Choroid plexus epithelial cell (primary cell): ENCODE data around the gene ATP9B.

Experiments used
- DNase-seq: peaks from one replicate; pipeline ENCODE4 v3.0.0-alpha.2; 2010; ENCODE audit warnings: low read depth
- H3K4me3 ChIP-seq: 2 replicates; pipeline ENCODE4 v1.5.1; 2011; ENCODE audit warnings: low read depth, mild to moderate bottlenecking, control low read depth, low read length, moderate library complexity
- CTCF ChIP-seq: conservative IDR thresholded peaks from 2 replicates; pipeline ENCODE4 v1.5.1; 2011; ENCODE audit warnings: low read depth, mild to moderate bottlenecking, control low read depth, inconsistent platforms, low read length, moderate library complexity

Gene ATP9B

GRCh38 chr18:79379251-79379905 lies 310.2 kb downstream of the ATP9B start:
- no peak for TF ChIP-seq CTCF
- DNase-seq: no peak
- no peak overlapping the region for H3K4me3 ChIP-seq

- TF ChIP-seq CTCF: no peak
- no peak for DNase-seq
- no peak overlapping the region for H3K4me3 ChIP-seq
Observed at GRCh38 chr18:79379931-79380815, 311.0 kb downstream of the ATP9B start.

GRCh38 chr18:79380816-79381806 lies 311.9 kb downstream of the ATP9B start:
- no peak overlapping the region for H3K4me3 ChIP-seq
- DNase-seq: peak; percentile 56
- TF ChIP-seq CTCF: peak; percentile 86

- no peak overlapping the region for H3K4me3 ChIP-seq
- TF ChIP-seq CTCF: no peak
- DNase-seq: no peak
Observed at GRCh38 chr18:79381811-79382311, 312.7 kb downstream of the ATP9B start.

- no peak for DNase-seq
- no peak for TF ChIP-seq CTCF
- H3K4me3 ChIP-seq: no peak overlapping the region
Observed at GRCh38 chr18:79382681-79383387, 313.6 kb downstream of the ATP9B start.
